Measurements from ENCODE around the gene STK38L. TPM values are rescaled to one million over a fixed set of nuclear protein-coding genes. Genes with fewer than 3 reads are reported as not detected.

Gene STK38L
- total RNA-seq, 1 experiment from 2014 or later, result 25.2 TPM

DNA sequence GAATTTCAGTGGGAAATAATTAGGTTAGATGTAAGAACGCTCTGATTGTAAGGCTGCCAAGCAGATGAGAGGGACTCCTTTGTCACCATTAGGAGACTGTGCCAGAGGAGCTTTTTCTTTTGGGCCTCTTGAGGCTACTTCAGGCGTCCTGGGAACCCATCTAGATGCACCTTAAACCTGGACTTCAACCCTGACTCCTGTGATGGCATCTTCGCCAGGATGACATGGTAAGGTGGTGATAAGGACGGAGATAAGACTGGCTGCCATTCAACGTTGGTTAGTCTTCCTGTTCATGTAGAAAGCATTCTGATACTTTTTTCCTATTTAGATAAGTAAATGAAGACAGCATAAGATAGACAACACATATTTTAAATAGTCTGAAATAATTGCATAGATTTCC lies 36.3 kb downstream of the STK38L start:
- DNase-seq (ENCODE audit: low read depth, low spot score), result no peak
- Histone ChIP-seq H3K27me3 (ENCODE audit: control insufficient read depth, insufficient read depth, low read length) (no peaks in the 10 kb centered on the region), H3K36me3 (ENCODE audit: control insufficient read depth, insufficient read depth, low read length) (no peaks in the 10 kb centered on the region), H3K4me3 (ENCODE audit: low read depth in 2 of 2, low read length in 2 of 2) (no peak overlapping the region), H3K4me1 (ENCODE audit: control insufficient read depth, insufficient read depth, low read length) (peaks cover 7% of the 10 kb centered on the region; the same call in 1 of the 2 replicates), H3K27ac (ENCODE audit: low read length) (no peak overlapping the region), H3K9me3 (ENCODE audit: control insufficient read depth, insufficient read depth, low read depth, low read length) (no peaks in the 10 kb centered on the region)
- BruUV-seq (replicated peaks), result no TSS peak
- TF ChIP-seq POLR2AphosphoS5 (IDR thresholded peaks at IDR 0.05; ENCODE audit: low read depth, low read length) (no peak), TCF7L2 (IDR thresholded peaks at IDR 0.05; ENCODE audit: low read depth, low read length) (no peak), REST (IDR thresholded peaks at IDR 0.05; ENCODE audit: insufficient read depth in 1 of 2, low read depth in 2 of 2, low read length in 1 of 2) (no peak), SIN3A (IDR thresholded peaks at IDR 0.05; ENCODE audit: borderline replicate concordance, insufficient read depth, low read depth, low read length) (no peak)
- TF ChIP-seq, protein P1, sequence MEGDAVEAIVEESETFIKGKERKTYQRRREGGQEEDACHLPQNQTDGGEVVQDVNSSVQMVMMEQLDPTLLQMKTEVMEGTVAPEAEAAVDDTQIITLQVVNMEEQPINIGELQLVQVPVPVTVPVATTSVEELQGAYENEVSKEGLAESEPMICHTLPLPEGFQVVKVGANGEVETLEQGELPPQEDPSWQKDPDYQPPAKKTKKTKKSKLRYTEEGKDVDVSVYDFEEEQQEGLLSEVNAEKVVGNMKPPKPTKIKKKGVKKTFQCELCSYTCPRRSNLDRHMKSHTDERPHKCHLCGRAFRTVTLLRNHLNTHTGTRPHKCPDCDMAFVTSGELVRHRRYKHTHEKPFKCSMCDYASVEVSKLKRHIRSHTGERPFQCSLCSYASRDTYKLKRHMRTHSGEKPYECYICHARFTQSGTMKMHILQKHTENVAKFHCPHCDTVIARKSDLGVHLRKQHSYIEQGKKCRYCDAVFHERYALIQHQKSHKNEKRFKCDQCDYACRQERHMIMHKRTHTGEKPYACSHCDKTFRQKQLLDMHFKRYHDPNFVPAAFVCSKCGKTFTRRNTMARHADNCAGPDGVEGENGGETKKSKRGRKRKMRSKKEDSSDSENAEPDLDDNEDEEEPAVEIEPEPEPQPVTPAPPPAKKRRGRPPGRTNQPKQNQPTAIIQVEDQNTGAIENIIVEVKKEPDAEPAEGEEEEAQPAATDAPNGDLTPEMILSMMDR (IDR thresholded peaks at IDR 0.05), result no peak
- in situ Hi-C loops (cut with HindIII; ENCODE audit: low pct_unique_long_range_greater_than_20kb, low sequenced_read_pairs) (no loop called here), intact Hi-C loops (cut with micrococcal nuclease; ENCODE audit: unreplicated experiment) (no loop called here)
- ChIA-PET CTCF (no interaction called here), POLR2A (no interaction called here)
- ATAC-seq, result no peak

DNA sequence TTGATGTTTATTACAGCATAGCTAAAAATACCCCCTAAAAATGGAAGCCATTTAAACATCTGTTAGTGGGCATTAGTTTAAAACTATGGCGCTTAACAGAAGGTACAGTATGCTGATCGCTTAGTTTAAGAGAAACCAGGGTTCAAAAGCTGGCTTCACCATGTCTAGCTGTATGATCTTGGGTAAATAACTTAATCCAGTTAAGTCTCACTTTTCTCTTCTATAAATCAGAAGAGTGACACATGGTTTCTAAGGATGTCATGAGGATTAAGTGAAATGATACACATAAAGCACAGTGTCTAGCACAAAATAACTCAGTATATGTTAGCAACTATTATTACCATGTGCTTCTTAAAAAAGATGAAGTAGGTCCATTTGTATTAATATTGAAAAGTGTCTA lies 38.7 kb downstream of the STK38L start:
- no peak overlapping the region for H3K27ac ChIP-seq (ENCODE audit: low read length)
- H3K4me1 ChIP-seq (ENCODE audit: control insufficient read depth, insufficient read depth, low read length), result peaks cover 2% of the 10 kb centered on the region; the same call in 1 of the 2 replicates
- POLR2A ChIA-PET, result no interaction called here
- H3K27me3 ChIP-seq (ENCODE audit: control insufficient read depth, insufficient read depth, low read length), result no peaks in the 10 kb centered on the region
- H3K9me3 ChIP-seq (ENCODE audit: control insufficient read depth, insufficient read depth, low read depth, low read length), result no peaks in the 10 kb centered on the region
- CTCF ChIA-PET, result no interaction called here
- BruUV-seq (replicated peaks), result no TSS peak
- intact Hi-C loops (cut with micrococcal nuclease; ENCODE audit: unreplicated experiment), result no loop called here
- H3K4me3 ChIP-seq (ENCODE audit: low read depth in 2 of 2, low read length in 2 of 2), result no peak overlapping the region
- DNase-seq (ENCODE audit: low read depth, low spot score) (no peak), ATAC-seq (no peak)
- TF ChIP-seq TCF7L2 (IDR thresholded peaks at IDR 0.05; ENCODE audit: low read depth, low read length) (no peak), REST (IDR thresholded peaks at IDR 0.05; ENCODE audit: insufficient read depth in 1 of 2, low read depth in 2 of 2, low read length in 1 of 2) (no peak), SIN3A (IDR thresholded peaks at IDR 0.05; ENCODE audit: borderline replicate concordance, insufficient read depth, low read depth, low read length) (no peak), POLR2AphosphoS5 (IDR thresholded peaks at IDR 0.05; ENCODE audit: low read depth, low read length) (no peak)
- TF ChIP-seq, protein P1 (IDR thresholded peaks at IDR 0.05), result no peak
- H3K36me3 ChIP-seq (ENCODE audit: control insufficient read depth, insufficient read depth, low read length), result no peaks in the 10 kb centered on the region
- in situ Hi-C loops (cut with HindIII; ENCODE audit: low pct_unique_long_range_greater_than_20kb, low sequenced_read_pairs), result no loop called here
